CD14-positive monocyte (primary cell): ENCODE measurements around the gene PRXL2B. TPM values are rescaled to one million over a fixed set of nuclear protein-coding genes. Genes with fewer than 3 reads are reported as not detected.

Experiments
- DNase-seq, 3 donors: peaks; one replicate each; pipeline ENCODE4 v3.0.0-alpha.2; 2011 to 2022
- H2AFZ ChIP-seq: 2 replicates; pipeline ENCODE4 v1.6.0; 2012; ENCODE audit warnings: mild to moderate bottlenecking, low read depth, low read length, inconsistent platforms; ENCODE audit not compliant: insufficient read depth, poor library complexity, severe bottlenecking
- H3K27ac ChIP-seq, 2 donors: 1 replicate in 1 of 2; 2 replicates in 1 of 2; pipeline ENCODE4 v1.5.1; 2012 to 2013; ENCODE audit warnings: low read length in 2 of 2, control low read depth in 1 of 2, inconsistent platforms in 1 of 2, low read depth in 1 of 2, mild to moderate bottlenecking in 1 of 2
- H3K27me3 ChIP-seq, 2 donors: one replicate each; pipeline versions ENCODE4 v1.6.0 to v1.6.1; 2011 to 2013; ENCODE audit warnings: low read length in 2 of 2; ENCODE audit not compliant: control insufficient read depth in 2 of 2, insufficient read depth in 2 of 2
- H3K36me3 ChIP-seq, 2 donors: replicated peaks in 1 of 2; 1 replicate in 1 of 2; 2 replicates in 1 of 2; pipeline versions ENCODE4 v1.5.1 to v1.6.1; 2012 to 2013; ENCODE audit warnings: low read length in 2 of 2, control low read depth in 1 of 2, inconsistent platforms in 1 of 2, mild to moderate bottlenecking in 1 of 2; ENCODE audit not compliant: insufficient read depth in 2 of 2, control insufficient read depth in 1 of 2
- H3K4me1 ChIP-seq, 2 donors: 1 replicate in 1 of 2; 2 replicates in 1 of 2; pipeline versions ENCODE4 v1.5.1 to v1.6.1; 2012 to 2013; ENCODE audit warnings: low read length in 2 of 2, control low read depth in 1 of 2, inconsistent platforms in 1 of 2, mild to moderate bottlenecking in 1 of 2, moderate library complexity in 1 of 2; ENCODE audit not compliant: insufficient read depth in 2 of 2, control insufficient read depth in 1 of 2
- H3K4me2 ChIP-seq: replicated peaks from 2 replicates; pipeline ENCODE3; 2012; ENCODE audit warnings: low read length, moderate library complexity, mild to moderate bottlenecking; ENCODE audit not compliant: poor library complexity, severe bottlenecking; ENCODE audit errors: extremely low read depth
- H3K4me3 ChIP-seq, 3 experiments: fragments of 200-600 bp in 1 of 3; sonication (generic) in 1 of 3; replicated peaks in 1 of 3; 1 replicate in 2 of 3; 2 replicates in 1 of 3; pipeline ENCODE4 v1.5.1; 2011 to 2013; ENCODE audit warnings: low read length in 3 of 3, mild to moderate bottlenecking in 3 of 3, control low read depth in 2 of 3, low read depth in 2 of 3, inconsistent platforms in 1 of 3, moderate library complexity in 1 of 3
- H3K79me2 ChIP-seq: 2 replicates; pipeline ENCODE4 v1.6.0; 2012; ENCODE audit warnings: mild to moderate bottlenecking, control low read depth, inconsistent platforms, low read length, moderate library complexity; ENCODE audit not compliant: insufficient read depth
- H3K9ac ChIP-seq: 2 replicates; pipeline ENCODE4 v1.6.0; 2017; ENCODE audit warnings: low read length, mild to moderate bottlenecking; ENCODE audit not compliant: insufficient read depth, poor library complexity, severe bottlenecking
- H3K9me3 ChIP-seq, 2 donors: replicated peaks in 1 of 2; 1 replicate in 1 of 2; 2 replicates in 1 of 2; pipeline versions ENCODE4 v1.5.1 to v1.6.1; 2012 to 2013; ENCODE audit warnings: low read length in 2 of 2, control low read depth in 1 of 2; ENCODE audit not compliant: control insufficient read depth in 1 of 2, insufficient read depth in 1 of 2
- H4K20me1 ChIP-seq: 2 replicates; pipeline ENCODE4 v1.6.0; 2012; ENCODE audit warnings: mild to moderate bottlenecking, low read length, control low read depth, moderate library complexity; ENCODE audit not compliant: insufficient read depth
- H3K27ac Mint-ChIP-seq, 7 donors: one replicate each; pipeline ENCODE4 v1.8.0; 2020; ENCODE audit warnings: mild to moderate bottlenecking in 7 of 7, mixed read lengths in 7 of 7, moderate library complexity in 6 of 7, inconsistent platforms in 2 of 7
- H3K27me3 Mint-ChIP-seq, 3 donors: one replicate each; pipeline ENCODE4 v1.8.0; 2021 to 2022; ENCODE audit warnings: low read depth in 3 of 3, mild to moderate bottlenecking in 3 of 3, mixed read lengths in 3 of 3, moderate library complexity in 3 of 3, inconsistent platforms in 1 of 3
- H3K36me3 Mint-ChIP-seq, 2 donors: one replicate each; pipeline ENCODE4 v1.8.0; 2020; ENCODE audit warnings: mixed read lengths in 2 of 2, inconsistent platforms in 1 of 2, mild to moderate bottlenecking in 1 of 2
- H3K4me1 Mint-ChIP-seq: one replicate; pipeline ENCODE4 v1.8.0; 2020; ENCODE audit warnings: mild to moderate bottlenecking, mixed read lengths
- H3K4me3 Mint-ChIP-seq, 2 donors: one replicate each; pipeline ENCODE4 v1.8.0; 2020; ENCODE audit warnings: mild to moderate bottlenecking in 2 of 2, mixed read lengths in 2 of 2, moderate library complexity in 1 of 2
- H3K9me3 Mint-ChIP-seq, 7 donors: one replicate each; pipeline ENCODE4 v1.8.0; 2020 to 2022; ENCODE audit warnings: mixed read lengths in 7 of 7, mild to moderate bottlenecking in 6 of 7, moderate library complexity in 6 of 7, inconsistent platforms in 2 of 7
- WGBS: methylation state at CpG from one replicate; pipeline ENCODE4 v1.1.5; 2013; ENCODE audit warnings: missing lambda C conversion rate; ENCODE audit not compliant: insufficient coverage; 5-methylcytosine and 5-hydroxymethylcytosine counted together
- intact Hi-C, 2 donors: fragments of 100-400 bp; cut with micrococcal nuclease; formaldehyde crosslinking; loops; one replicate each; pipeline versions ENCODE4 v1.15.0 to v1.15.1; 2023
- polyA plus RNA-seq, 3 donors: library from polyadenylated mRNA; depleted of rRNA in 1 of 3; unstranded in 2 of 3; stranded (reverse) in 1 of 3; fragments of 300-500 nt in 2 of 3; fragments of >200 nt in 1 of 3; fragmentation: Illumina TruSeq in 2 of 3; gene quantifications; 1 replicate in 2 of 3; 2 replicates in 1 of 3; pipeline ENCODE4 v1.2.3, GENCODE V29; 2012 to 2021
- TF ChIP-seq, protein P1 (sequence below): fragments of 200-600 bp; IDR thresholded peaks from one replicate; pipeline ENCODE4 v1.8.0; 2022; ENCODE audit warnings: antibody characterized with exemption, mild to moderate bottlenecking

Gene PRXL2B
- polyA plus RNA-seq, 3 donors: 3.6 to 8.8 (median 6.0) TPM

DNA sequence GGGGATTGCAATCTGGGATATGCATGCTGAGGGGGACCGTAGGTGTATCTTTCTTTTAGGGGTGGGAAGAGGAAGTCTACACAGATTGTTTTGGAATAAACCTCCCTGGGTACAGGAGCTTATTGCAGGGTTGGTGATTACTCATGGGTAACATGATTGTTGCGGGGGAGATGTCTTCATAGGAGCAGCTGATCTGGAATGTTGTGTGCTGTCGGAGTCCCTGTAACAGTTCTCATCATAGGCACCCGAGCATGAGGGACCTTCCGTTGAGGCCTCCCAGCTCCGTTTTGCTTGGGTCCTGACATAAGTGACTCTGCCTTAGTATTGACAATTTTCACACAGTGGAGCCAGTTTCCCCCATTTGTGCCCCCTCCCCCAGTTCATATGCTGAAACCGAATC is 4.2 kb upstream of the PRXL2B start:
- H3K79me2 ChIP-seq: peaks cover 6% of the 10 kb centered on the region
- intact Hi-C loops: no loop called here
- Mint-ChIP-seq H3K4me1 (peaks cover 55% of the 10 kb centered on the region), H3K36me3 (peaks cover 2 to 6% of the 10 kb centered on the region in 2 donors), H3K27me3 (peaks cover 6 to 20% (median 13%) of the 10 kb centered on the region in 3 donors), H3K9me3 (peaks cover 0 to 3% (median 0%) of the 10 kb centered on the region in 7 donors), H3K27ac (peak overlapping the region in 4 of 7 donors; percentile 10 to 87 (median 84)), H3K4me3 (peak overlapping the region in 1 of 2 donors; percentile 6)
- H3K4me1 ChIP-seq: peaks cover 61 to 68% of the 10 kb centered on the region in 2 donors
- no peak overlapping the region for H3K9ac ChIP-seq
- peak; percentile 33 to 76 (median 35) for DNase-seq
- 74% methylated on average over 3 of the region's 7 CpGs for WGBS
- H3K4me3 ChIP-seq: no peak overlapping the region
- no peaks in the 10 kb centered on the region for H3K36me3 ChIP-seq
- H3K4me2 ChIP-seq: no peak overlapping the region
- H4K20me1 ChIP-seq: no peaks in the 10 kb centered on the region
- H2AFZ ChIP-seq: no peak overlapping the region
- TF ChIP-seq, protein P1, sequence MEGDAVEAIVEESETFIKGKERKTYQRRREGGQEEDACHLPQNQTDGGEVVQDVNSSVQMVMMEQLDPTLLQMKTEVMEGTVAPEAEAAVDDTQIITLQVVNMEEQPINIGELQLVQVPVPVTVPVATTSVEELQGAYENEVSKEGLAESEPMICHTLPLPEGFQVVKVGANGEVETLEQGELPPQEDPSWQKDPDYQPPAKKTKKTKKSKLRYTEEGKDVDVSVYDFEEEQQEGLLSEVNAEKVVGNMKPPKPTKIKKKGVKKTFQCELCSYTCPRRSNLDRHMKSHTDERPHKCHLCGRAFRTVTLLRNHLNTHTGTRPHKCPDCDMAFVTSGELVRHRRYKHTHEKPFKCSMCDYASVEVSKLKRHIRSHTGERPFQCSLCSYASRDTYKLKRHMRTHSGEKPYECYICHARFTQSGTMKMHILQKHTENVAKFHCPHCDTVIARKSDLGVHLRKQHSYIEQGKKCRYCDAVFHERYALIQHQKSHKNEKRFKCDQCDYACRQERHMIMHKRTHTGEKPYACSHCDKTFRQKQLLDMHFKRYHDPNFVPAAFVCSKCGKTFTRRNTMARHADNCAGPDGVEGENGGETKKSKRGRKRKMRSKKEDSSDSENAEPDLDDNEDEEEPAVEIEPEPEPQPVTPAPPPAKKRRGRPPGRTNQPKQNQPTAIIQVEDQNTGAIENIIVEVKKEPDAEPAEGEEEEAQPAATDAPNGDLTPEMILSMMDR: no peak
- no peak overlapping the region for H3K27ac ChIP-seq
- no peaks in the 10 kb centered on the region for H3K9me3 ChIP-seq
- peaks cover 0 to 4% of the 10 kb centered on the region in 2 donors for H3K27me3 ChIP-seq

- H3K4me3 ChIP-seq: peak overlapping the region in 1 of 3 experiments; percentile 15
- peaks cover 6% of the 10 kb centered on the region for H3K79me2 ChIP-seq
- no peaks in the 10 kb centered on the region for H3K9me3 ChIP-seq
- peaks cover 0 to 8% of the 10 kb centered on the region in 2 donors for H3K27me3 ChIP-seq
- H3K9ac ChIP-seq: no peak overlapping the region
- no peak overlapping the region for H2AFZ ChIP-seq
- H3K4me1 Mint-ChIP-seq: peaks cover 52% of the 10 kb centered on the region
- H3K36me3 Mint-ChIP-seq: peaks cover 2 to 6% of the 10 kb centered on the region in 2 donors
- peaks cover 0 to 3% (median 0%) of the 10 kb centered on the region in 7 donors for H3K9me3 Mint-ChIP-seq
- peaks cover 9 to 27% (median 13%) of the 10 kb centered on the region in 3 donors for H3K27me3 Mint-ChIP-seq
- no peaks in the 10 kb centered on the region for H4K20me1 ChIP-seq
- no peak overlapping the region for H3K4me3 Mint-ChIP-seq
- TF ChIP-seq, protein P1: no peak
- H3K27ac Mint-ChIP-seq: peak overlapping the region in 3 of 7 donors; percentile 6 to 93 (median 41)
- H3K4me1 ChIP-seq: peaks cover 56 to 64% of the 10 kb centered on the region in 2 donors
- H3K27ac ChIP-seq: no peak overlapping the region
- 87% methylated on average over 5 of the region's 5 CpGs for WGBS
- H3K36me3 ChIP-seq: no peaks in the 10 kb centered on the region
- H3K4me2 ChIP-seq: no peak overlapping the region
- DNase-seq: peak in 1 of 3 donors; percentile 23
- intact Hi-C loops: no loop called here
Measured at GRCh38 chr1:2583331-2583791, 3.2 kb upstream of the PRXL2B start.
